Stomach (tissue), 9 donors: ENCODE data around the gene CCSER1. TPM values are rescaled to one million over a fixed set of nuclear protein-coding genes. Genes with fewer than 3 reads are reported as not detected.

Experiments used
- DNase-seq, 2 donors: peaks; one replicate each; pipeline versions ENCODE4 v3.0.0 to v3.0.0-alpha.2; 2013 to 2019
- H3K27ac ChIP-seq, 5 donors: fragments of 200-600 bp in 4 of 5; sonication (generic) in 4 of 5; one replicate each; pipeline ENCODE4 v1.5.1; 2013 to 2019; ENCODE audit warnings: mild to moderate bottlenecking in 1 of 5, moderate library complexity in 1 of 5
- H3K27me3 ChIP-seq, 3 donors: fragments of 200-600 bp; sonication (generic); one replicate each; pipeline ENCODE4 v1.5.1; 2017 to 2019; ENCODE audit warnings: mixed run types in 1 of 3
- H3K36me3 ChIP-seq, 4 donors: fragments of 200-600 bp; sonication (generic); 1 replicate in 3 of 4; 2 replicates in 1 of 4; pipeline ENCODE4 v1.5.1; 2016 to 2019
- H3K4me1 ChIP-seq, 4 donors: fragments of 200-600 bp; sonication (generic); one replicate each; pipeline ENCODE4 v1.5.1; 2016 to 2019
- H3K4me3 ChIP-seq, 4 donors: fragments of 200-600 bp; sonication (generic) in 3 of 4; one replicate each; pipeline ENCODE4 v1.5.1; 2016 to 2019; ENCODE audit warnings: mild to moderate bottlenecking in 1 of 4
- H3K9me3 ChIP-seq, 4 donors: fragments of 200-600 bp; sonication (generic); one replicate each; pipeline ENCODE4 v1.5.1; 2016 to 2019
- CTCF ChIP-seq, 7 experiments: fragments of 450-650 bp in 4 of 7; fragments of 200-600 bp in 3 of 7; sonication (generic) in 3 of 7; IDR thresholded peaks; one replicate each; pipeline ENCODE4 v1.5.1; 2016 to 2019; ENCODE audit warnings: antibody characterized with exemption in 7 of 7, control low read depth in 2 of 7, mild to moderate bottlenecking in 1 of 7
- EP300 ChIP-seq: sonication (generic); formaldehyde crosslinking; IDR thresholded peaks from one replicate; pipeline ENCODE4 v1.6.1; 2017; ENCODE audit warnings: antibody characterized with exemption
- POLR2A ChIP-seq, 4 donors: fragments of 450-650 bp; IDR thresholded peaks; one replicate each; pipeline ENCODE4 v1.6.1; 2016; ENCODE audit warnings: antibody characterized with exemption in 4 of 4, control low read depth in 2 of 4, mild to moderate bottlenecking in 1 of 4, moderate library complexity in 1 of 4
- POLR2AphosphoS5 ChIP-seq, 3 donors: sonication (generic); formaldehyde crosslinking; IDR thresholded peaks; one replicate each; pipeline ENCODE4 v1.6.1; 2016; ENCODE audit warnings: antibody characterized with exemption in 3 of 3
- WGBS, 5 donors: extraction: QIAGEN DNeasy Blood & Tissue Kit in 3 of 5; methylation state at CpG; one replicate each; pipeline versions ENCODE4 v1.1.5 to v1.1.7; 2013 to 2018; 5-methylcytosine and 5-hydroxymethylcytosine counted together
- intact Hi-C: fragments of 100-400 bp; cut with DNase I; formaldehyde crosslinking; loops from one replicate; pipeline ENCODE4 v1.15.1; 2023; ENCODE audit warnings: low total_unique reads
- polyA plus RNA-seq, 3 donors: library from polyadenylated mRNA; stranded (reverse); fragments of 200-250 nt; gene quantifications; one replicate each; pipeline ENCODE4 v1.2.3, GENCODE V29; 2013
- total RNA-seq, 5 donors: library from RNA; depleted of rRNA; stranded (reverse); fragments of >200 nt; gene quantifications; one replicate each; pipeline versions ENCODE4 v1.1.0 to v1.2.3, GENCODE V29; 2014 to 2016
- donor health status: healthy with polysubstance abuse.
- donor health status: Bipolar disorder and iron deficiency.
- donor health status: healthy.

Gene CCSER1
- total and polyA plus RNA-seq, 8 donors: 0.33 to 149 (median 15.2) TPM

GRCh38 chr4:90543419-90544170 lies 416.4 kb downstream of the CCSER1 start:
- no peak overlapping the region for H3K4me3 ChIP-seq
- H3K27me3 ChIP-seq: no peaks in the 10 kb centered on the region
- intact Hi-C loops: no loop called here
- 84 to 91% (median 87%) methylated on average over 5 of the region's 5 CpGs for WGBS, 5 donors
- H3K27ac ChIP-seq: no peak overlapping the region
- TF ChIP-seq POLR2AphosphoS5 (IDR thresholded peaks at IDR 0.05): no peak
- TF ChIP-seq CTCF (IDR thresholded peaks at IDR 0.05): no peak
- no peak for TF ChIP-seq POLR2A (IDR thresholded peaks at IDR 0.05)
- no peaks in the 10 kb centered on the region for H3K9me3 ChIP-seq
- no peak for DNase-seq
- no peaks in the 10 kb centered on the region for H3K4me1 ChIP-seq
- no peaks in the 10 kb centered on the region for H3K36me3 ChIP-seq

DNA sequence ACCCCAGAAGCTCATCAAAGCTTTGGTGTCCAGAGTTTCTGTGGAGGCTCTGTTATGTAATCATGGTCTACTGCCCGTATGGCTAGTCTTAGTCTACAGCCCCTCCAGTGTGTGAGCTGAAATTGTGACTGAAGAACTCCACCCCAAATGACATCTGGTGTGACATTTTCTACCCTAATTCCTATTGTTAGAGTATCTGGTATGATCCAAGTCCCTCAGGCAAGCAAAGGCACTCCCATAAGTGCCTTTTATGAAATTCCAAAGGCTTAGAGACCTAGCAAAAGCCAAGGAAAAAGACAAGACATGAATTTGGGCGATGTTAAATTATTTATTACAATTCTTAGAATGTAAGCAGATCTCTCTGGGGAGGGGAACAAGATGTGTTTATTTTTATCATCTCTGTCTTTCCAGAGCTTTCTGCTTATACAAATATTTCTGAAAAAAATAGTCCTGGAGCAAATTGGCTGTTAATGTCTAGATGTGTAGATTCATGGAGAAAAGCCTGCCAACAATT lies 417.4 kb downstream of the CCSER1 start:
- H3K36me3 ChIP-seq: no peaks in the 10 kb centered on the region
- peak in 1 of 2 donors; percentile 28 for DNase-seq
- no peaks in the 10 kb centered on the region for H3K9me3 ChIP-seq
- 67 to 85% (median 75%) methylated on average over 2 of the region's 2 CpGs for WGBS, 5 donors
- no peak overlapping the region for H3K4me3 ChIP-seq
- H3K4me1 ChIP-seq: no peaks in the 10 kb centered on the region
- H3K27ac ChIP-seq: no peak overlapping the region
- no peaks in the 10 kb centered on the region for H3K27me3 ChIP-seq
- intact Hi-C loops: no loop called here
- no peak for TF ChIP-seq CTCF (IDR thresholded peaks at IDR 0.05)
- no peak for TF ChIP-seq POLR2AphosphoS5 (IDR thresholded peaks at IDR 0.05)
- no peak for TF ChIP-seq POLR2A (IDR thresholded peaks at IDR 0.05)
- TF ChIP-seq EP300: no peak

GRCh38 chr4:90545380-90545779 lies 418.2 kb downstream of the CCSER1 start:
- Histone ChIP-seq H3K36me3 (no peaks in the 10 kb centered on the region), H3K9me3 (no peaks in the 10 kb centered on the region), H3K4me3 (no peak overlapping the region), H3K27me3 (no peaks in the 10 kb centered on the region), H3K4me1 (no peaks in the 10 kb centered on the region), H3K27ac (no peak overlapping the region)
- WGBS, 5 donors: 89 to 94% (median 93%) methylated on average over 4 of the region's 4 CpGs
- no peak for TF ChIP-seq POLR2AphosphoS5 (IDR thresholded peaks at IDR 0.05)
- TF ChIP-seq CTCF (IDR thresholded peaks at IDR 0.05): no peak
- TF ChIP-seq POLR2A (IDR thresholded peaks at IDR 0.05): no peak
- TF ChIP-seq EP300: no peak
- no peak for DNase-seq
- intact Hi-C loops: no loop called here

DNA sequence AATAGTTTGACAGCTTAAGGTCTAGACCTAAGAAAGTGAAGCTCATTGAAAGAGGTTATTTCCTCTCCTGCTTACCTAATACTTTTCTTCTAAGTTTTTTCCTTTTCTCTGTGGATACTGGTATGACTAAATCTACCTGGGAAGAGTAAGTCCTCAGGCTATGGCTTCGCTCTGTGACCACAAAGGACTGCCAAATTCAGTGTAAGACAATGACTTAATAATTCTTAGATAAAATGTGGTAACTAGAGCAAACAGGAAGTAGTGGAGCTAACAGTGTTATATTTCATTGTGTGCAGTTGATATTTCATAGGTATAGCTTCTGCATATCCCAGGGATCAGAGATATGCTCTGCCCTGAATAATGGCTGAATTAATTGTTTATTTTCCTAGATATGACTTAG lies 418.9 kb downstream of the CCSER1 start:
- Histone ChIP-seq H3K36me3 (no peaks in the 10 kb centered on the region), H3K4me1 (no peaks in the 10 kb centered on the region), H3K27ac (no peak overlapping the region), H3K27me3 (no peaks in the 10 kb centered on the region), H3K9me3 (no peaks in the 10 kb centered on the region), H3K4me3 (no peak overlapping the region)
- DNase-seq: peak in 1 of 2 donors; percentile 8
- WGBS, 5 donors: 18 to 47% (median 37%) methylated on average over 1 of the region's 1 CpG
- no peak for TF ChIP-seq POLR2A (IDR thresholded peaks at IDR 0.05)
- no peak for TF ChIP-seq CTCF (IDR thresholded peaks at IDR 0.05)
- no peak for TF ChIP-seq POLR2AphosphoS5 (IDR thresholded peaks at IDR 0.05)
- no peak for TF ChIP-seq EP300
- intact Hi-C loops: no loop called here
